H9 (cell line): ENCODE data around the gene SF3B5. TPM values are rescaled to one million over a fixed set of nuclear protein-coding genes. Genes with fewer than 3 reads are reported as not detected.
"Not testable (repeated sequence)": the region's sequence is repeated elsewhere in the genome, so short reads cannot be mapped to it uniquely, and the experiment has no call there.

Experiments
- DNase-seq: peaks from one replicate; pipeline ENCODE4 v3.0.0-alpha.2; 2017
- H2AFZ ChIP-seq: one replicate; pipeline ENCODE4 v1.6.1; 2013; ENCODE audit warnings: mild to moderate bottlenecking, low read length, control low read depth, moderate library complexity
- H2AK5ac ChIP-seq: 2 replicates; pipeline ENCODE4 v1.6.1; 2013; ENCODE audit warnings: low read length, control low read depth, mixed read lengths; ENCODE audit not compliant: insufficient read length
- H2BK120ac ChIP-seq: one replicate; pipeline ENCODE4 v1.6.1; 2013; ENCODE audit warnings: low read depth, mild to moderate bottlenecking, low read length, control low read depth, inconsistent platforms; ENCODE audit not compliant: poor library complexity, severe bottlenecking
- H2BK12ac ChIP-seq: 2 replicates; pipeline ENCODE4 v1.6.1; 2013; ENCODE audit warnings: low read length, control low read depth, mixed read lengths, low read depth; ENCODE audit not compliant: insufficient read length
- H2BK15ac ChIP-seq: 2 replicates; pipeline ENCODE4 v1.6.1; 2013; ENCODE audit warnings: low read depth, low read length, control low read depth
- H2BK20ac ChIP-seq: one replicate; pipeline ENCODE4 v1.6.1; 2013; ENCODE audit warnings: low read depth, mild to moderate bottlenecking, low read length, control low read depth, inconsistent platforms; ENCODE audit not compliant: poor library complexity, severe bottlenecking
- H2BK5ac ChIP-seq: 2 replicates; pipeline ENCODE4 v1.6.1; 2013; ENCODE audit warnings: low read length, control low read depth, mixed read lengths; ENCODE audit not compliant: insufficient read length
- H3K14ac ChIP-seq: 2 replicates; pipeline ENCODE4 v1.6.1; 2013; ENCODE audit warnings: low read length, control low read depth; ENCODE audit not compliant: insufficient read depth
- H3K18ac ChIP-seq: 2 replicates; pipeline ENCODE4 v1.6.1; 2013; ENCODE audit warnings: low read depth, mild to moderate bottlenecking, mixed read lengths, low read length, control low read depth; ENCODE audit not compliant: insufficient read length
- H3K23ac ChIP-seq: 2 replicates; pipeline ENCODE4 v1.6.1; 2013; ENCODE audit warnings: low read length, control low read depth, mixed read lengths, low read depth; ENCODE audit not compliant: insufficient read length
- H3K23me2 ChIP-seq: 2 replicates; pipeline ENCODE4 v1.6.1; 2013; ENCODE audit warnings: low read depth, mild to moderate bottlenecking, mixed read lengths, low read length, control low read depth; ENCODE audit not compliant: insufficient read length, poor library complexity, severe bottlenecking
- H3K27ac ChIP-seq: 2 replicates; pipeline ENCODE4 v1.5.1; 2013; ENCODE audit warnings: low read length, control low read depth, mixed read lengths, low read depth; ENCODE audit not compliant: insufficient read length
- H3K27me3 ChIP-seq: 2 replicates; pipeline ENCODE4 v1.6.1; 2013; ENCODE audit warnings: low read length, control low read depth, inconsistent platforms; ENCODE audit not compliant: insufficient read depth
- H3K4ac ChIP-seq: 2 replicates; pipeline ENCODE4 v1.6.1; 2013; ENCODE audit warnings: low read depth, mild to moderate bottlenecking, control low read depth, inconsistent platforms, low read length, moderate library complexity
- H3K4me1 ChIP-seq: 2 replicates; pipeline ENCODE4 v1.6.1; 2013; ENCODE audit warnings: low read length, control low read depth, inconsistent platforms; ENCODE audit not compliant: insufficient read depth
- H3K4me2 ChIP-seq: 2 replicates; pipeline ENCODE4 v1.6.1; 2013; ENCODE audit warnings: low read length, control low read depth, mixed read lengths; ENCODE audit not compliant: insufficient read length, insufficient read depth
- H3K56ac ChIP-seq: 2 replicates; pipeline ENCODE4 v1.6.1; 2013; ENCODE audit warnings: low read depth, mild to moderate bottlenecking, mixed read lengths, low read length, control low read depth; ENCODE audit not compliant: insufficient read length
- H3K79me1 ChIP-seq: 2 replicates; pipeline ENCODE4 v1.6.1; 2013; ENCODE audit warnings: low read depth, mild to moderate bottlenecking, moderate library complexity, low read length, control low read depth, inconsistent platforms; ENCODE audit not compliant: insufficient read depth, poor library complexity, severe bottlenecking
- H3K79me2 ChIP-seq: 2 replicates; pipeline ENCODE4 v1.6.1; 2013; ENCODE audit warnings: low read length, control low read depth, inconsistent platforms; ENCODE audit not compliant: insufficient read depth
- H3K9ac ChIP-seq: 2 replicates; pipeline ENCODE4 v1.6.1; 2013; ENCODE audit warnings: low read length, control low read depth, mixed read lengths; ENCODE audit not compliant: insufficient read length; ENCODE audit errors: extremely low read depth
- H3K9me3 ChIP-seq: one replicate; pipeline ENCODE4 v1.6.1; 2013; ENCODE audit warnings: low read depth, low read length, inconsistent platforms; ENCODE audit not compliant: control insufficient read depth
- H3T11ph ChIP-seq: one replicate; pipeline ENCODE4 v1.6.1; 2013; ENCODE audit warnings: mild to moderate bottlenecking, low read length, control low read depth, inconsistent platforms
- H4K20me1 ChIP-seq: one replicate; pipeline ENCODE4 v1.6.1; 2013; ENCODE audit not compliant: control insufficient read depth, insufficient read length, insufficient read depth
- H4K5ac ChIP-seq: 2 replicates; pipeline ENCODE4 v1.6.1; 2013; ENCODE audit warnings: low read depth, mild to moderate bottlenecking, mixed read lengths, low read length, control low read depth; ENCODE audit not compliant: insufficient read length
- H4K8ac ChIP-seq: replicated peaks from 2 replicates; pipeline ENCODE4 v1.6.1; 2013; ENCODE audit warnings: low read length, control low read depth, mixed read lengths, low read depth; ENCODE audit not compliant: insufficient read length
- H4K91ac ChIP-seq: 2 replicates; pipeline ENCODE4 v1.6.1; 2013; ENCODE audit warnings: low read depth, mild to moderate bottlenecking, moderate library complexity, mixed read lengths, low read length, control low read depth; ENCODE audit not compliant: insufficient read length
- H3K27ac Mint-ChIP-seq, 3 experiments: 2 replicates in 2 of 3; 3 replicates in 1 of 3; pipeline ENCODE4 v1.8.0; 2020 to 2021; ENCODE audit warnings: mixed read lengths in 3 of 3, mild to moderate bottlenecking in 1 of 3, moderate library complexity in 1 of 3
- H3K27me3 Mint-ChIP-seq: 2 replicates; pipeline ENCODE4 v1.8.0; 2021; ENCODE audit warnings: low read depth, mild to moderate bottlenecking, moderate library complexity, mixed read lengths
- H3K36me3 Mint-ChIP-seq, 3 experiments: 2 replicates in 2 of 3; 3 replicates in 1 of 3; pipeline ENCODE4 v1.8.0; 2020 to 2021; ENCODE audit warnings: low read depth in 3 of 3, mixed read lengths in 3 of 3; ENCODE audit not compliant: insufficient read depth in 1 of 3
- H3K4me1 Mint-ChIP-seq, 2 experiments: 2 replicates each; pipeline ENCODE4 v1.8.0; 2020; ENCODE audit warnings: mixed read lengths in 2 of 2
- H3K4me3 Mint-ChIP-seq, 2 experiments: 2 replicates in 1 of 2; 3 replicates in 1 of 2; pipeline ENCODE4 v1.8.0; 2020 to 2021; ENCODE audit warnings: mild to moderate bottlenecking in 2 of 2, mixed read lengths in 2 of 2, moderate library complexity in 1 of 2
- H3K9me3 Mint-ChIP-seq, 2 experiments: 2 replicates in 1 of 2; 3 replicates in 1 of 2; pipeline ENCODE4 v1.8.0; 2020; ENCODE audit warnings: mild to moderate bottlenecking in 2 of 2, mixed read lengths in 2 of 2, moderate library complexity in 1 of 2
- WGBS: extraction: QIAGEN DNeasy Blood & Tissue Kit; methylation state at CpG from one replicate; pipeline ENCODE4 v1.1.7; 2013; ENCODE audit warnings: missing lambda C conversion rate, low lambda C conversion rate, mixed read lengths; ENCODE audit not compliant: insufficient read length; ENCODE audit errors: extremely low coverage; 5-methylcytosine and 5-hydroxymethylcytosine counted together
- total RNA-seq: library from RNA; stranded (reverse); gene quantifications from 2 replicates; pipeline ENCODE4 v1.2.1, GENCODE V29; 2021
- TF ChIP-seq, protein P1 (sequence below): fragments of 200-600 bp; sonication (generic); conservative IDR thresholded peaks from 3 replicates; pipeline ENCODE4 v1.8.0; 2021; ENCODE audit warnings: antibody characterized with exemption, mild to moderate bottlenecking

SF3B5 gene
- total RNA-seq, 1 experiment from 2014 or later, result 145 TPM

DNA sequence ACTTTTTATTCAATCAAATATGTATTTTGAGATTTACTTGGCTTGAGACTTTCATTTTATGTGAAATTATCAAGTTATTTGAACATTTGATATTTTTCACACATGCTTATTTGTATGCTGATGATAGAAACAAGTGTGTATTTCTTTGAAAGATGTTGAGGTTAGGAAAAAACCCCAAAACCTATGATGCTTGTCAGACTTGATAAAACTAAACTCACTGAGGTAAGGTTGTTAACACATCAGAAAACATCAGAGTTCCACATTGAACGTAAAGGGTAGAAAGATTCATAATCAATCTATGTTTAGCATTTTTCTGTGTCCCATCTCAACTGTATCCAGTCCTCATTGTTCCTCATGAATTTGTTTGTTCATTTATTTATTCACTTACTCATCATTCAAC lies 12.2 kb downstream of the SF3B5 start:
- Histone ChIP-seq H3K23me2 (no peaks in the 10 kb centered on the region), H3T11ph (no peak overlapping the region), H4K20me1 (no peaks in the 10 kb centered on the region), H2AFZ (no peak overlapping the region), H3K14ac (no peak overlapping the region), H3K79me1 (no peaks in the 10 kb centered on the region), H3K4me1 (no peaks in the 10 kb centered on the region), H2BK5ac (no peak overlapping the region), H3K27ac (no peak overlapping the region), H3K18ac (no peak overlapping the region), H2AK5ac (no peak overlapping the region), H3K4me2 (no peak overlapping the region), H2BK20ac (no peak overlapping the region), H3K27me3 (no peaks in the 10 kb centered on the region), H4K91ac (no peak overlapping the region), H3K79me2 (no peaks in the 10 kb centered on the region), H4K5ac (no peak overlapping the region), H3K4ac (no peak overlapping the region), H3K23ac (no peak overlapping the region), H2BK12ac (no peak overlapping the region), H2BK15ac (no peak overlapping the region), H4K8ac (no peak overlapping the region), H2BK120ac (no peak overlapping the region), H3K9me3 (no peaks in the 10 kb centered on the region), H3K56ac (no peak overlapping the region), H3K9ac (no peak overlapping the region)
- Mint-ChIP-seq H3K4me1 (no peaks in the 10 kb centered on the region), H3K27me3 (peaks cover 2% of the 10 kb centered on the region), H3K4me3 (no peak overlapping the region), H3K27ac (no peak overlapping the region), H3K9me3 (no peaks in the 10 kb centered on the region), H3K36me3 (no peaks in the 10 kb centered on the region)
- WGBS, result no CpG with 5 or more reads among the region's 1 CpG
- TF ChIP-seq, protein P1, sequence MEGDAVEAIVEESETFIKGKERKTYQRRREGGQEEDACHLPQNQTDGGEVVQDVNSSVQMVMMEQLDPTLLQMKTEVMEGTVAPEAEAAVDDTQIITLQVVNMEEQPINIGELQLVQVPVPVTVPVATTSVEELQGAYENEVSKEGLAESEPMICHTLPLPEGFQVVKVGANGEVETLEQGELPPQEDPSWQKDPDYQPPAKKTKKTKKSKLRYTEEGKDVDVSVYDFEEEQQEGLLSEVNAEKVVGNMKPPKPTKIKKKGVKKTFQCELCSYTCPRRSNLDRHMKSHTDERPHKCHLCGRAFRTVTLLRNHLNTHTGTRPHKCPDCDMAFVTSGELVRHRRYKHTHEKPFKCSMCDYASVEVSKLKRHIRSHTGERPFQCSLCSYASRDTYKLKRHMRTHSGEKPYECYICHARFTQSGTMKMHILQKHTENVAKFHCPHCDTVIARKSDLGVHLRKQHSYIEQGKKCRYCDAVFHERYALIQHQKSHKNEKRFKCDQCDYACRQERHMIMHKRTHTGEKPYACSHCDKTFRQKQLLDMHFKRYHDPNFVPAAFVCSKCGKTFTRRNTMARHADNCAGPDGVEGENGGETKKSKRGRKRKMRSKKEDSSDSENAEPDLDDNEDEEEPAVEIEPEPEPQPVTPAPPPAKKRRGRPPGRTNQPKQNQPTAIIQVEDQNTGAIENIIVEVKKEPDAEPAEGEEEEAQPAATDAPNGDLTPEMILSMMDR, result no peak
- DNase-seq, result no peak

DNA sequence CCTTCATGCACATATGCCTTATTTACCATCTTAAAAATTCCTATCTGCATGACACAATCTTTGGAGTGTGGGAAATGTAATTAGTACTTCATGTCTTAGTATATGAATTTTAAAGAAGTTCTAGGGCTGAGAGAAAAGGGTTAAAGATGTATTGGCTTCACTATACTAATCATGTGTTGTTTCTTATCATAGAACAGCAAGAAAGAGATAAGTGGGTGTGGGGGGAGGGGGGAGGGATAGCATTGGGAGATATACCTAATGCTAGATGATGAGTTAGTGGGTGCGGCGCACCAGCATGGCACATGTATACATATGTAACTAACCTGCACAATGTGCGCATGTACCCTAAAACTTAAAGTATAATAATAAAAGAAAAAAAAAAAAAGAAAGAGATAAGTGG lies 13.0 kb downstream of the SF3B5 start:
- not testable (repeated sequence) for H4K91ac ChIP-seq, H3K56ac ChIP-seq, H2AFZ ChIP-seq, H4K8ac ChIP-seq, H3K4me1 Mint-ChIP-seq, H4K5ac ChIP-seq, H2BK120ac ChIP-seq, H3K4me1 ChIP-seq, H3K27me3 ChIP-seq, H3K4me2 ChIP-seq, H3K23me2 ChIP-seq, H2AK5ac ChIP-seq, H3K79me2 ChIP-seq, H3K9me3 Mint-ChIP-seq, DNase-seq, H3K18ac ChIP-seq, H3K27ac ChIP-seq, H3K27me3 Mint-ChIP-seq, H3K23ac ChIP-seq, H2BK20ac ChIP-seq, H2BK5ac ChIP-seq, H3K14ac ChIP-seq, H4K20me1 ChIP-seq, H3T11ph ChIP-seq, H3K9me3 ChIP-seq, H2BK12ac ChIP-seq, H3K4ac ChIP-seq, H3K79me1 ChIP-seq, H3K27ac Mint-ChIP-seq, H2BK15ac ChIP-seq, H3K4me3 Mint-ChIP-seq, H3K9ac ChIP-seq, H3K36me3 Mint-ChIP-seq
- WGBS, result no CpG with 5 or more reads among the region's 3 CpGs
